Neural progenitor cell (in vitro differentiated cells): ENCODE results near the gene RBM33. TPM values are rescaled to one million over a fixed set of nuclear protein-coding genes. Genes with fewer than 3 reads are reported as not detected.
A peak's percentile ranks its signal among the peaks of the same experiment; 100 is the strongest.

Source experiments
- DNase-seq: peaks from one replicate; pipeline ENCODE4 v3.0.0-alpha.2; 2016; ENCODE audit warnings: low spot score
- H2AFZ ChIP-seq: fragments of 200-600 bp; sonication (generic); replicated peaks from 2 replicates; pipeline ENCODE4 v1.6.1; 2016; ENCODE audit warnings: antibody characterized with exemption
- H3F3A ChIP-seq: fragments of 200-600 bp; sonication (generic); 2 replicates; pipeline ENCODE4 v1.6.1; 2016; ENCODE audit warnings: antibody characterized with exemption, low read depth
- H3K27ac ChIP-seq: fragments of 200-600 bp; sonication (generic); 2 replicates; pipeline ENCODE4 v1.5.1; 2016; ENCODE audit warnings: mild to moderate bottlenecking
- H3K27me3 ChIP-seq: fragments of 200-600 bp; sonication (generic); 2 replicates; pipeline ENCODE4 v1.6.1; 2016; ENCODE audit warnings: mild to moderate bottlenecking, moderate library complexity
- H3K36me3 ChIP-seq: fragments of 200-600 bp; sonication (generic); 2 replicates; pipeline ENCODE4 v1.5.1; 2016
- H3K4me1 ChIP-seq: fragments of 200-600 bp; sonication (generic); 2 replicates; pipeline ENCODE4 v1.6.1; 2016; ENCODE audit warnings: mixed run types
- H3K4me2 ChIP-seq: fragments of 200-600 bp; sonication (generic); 2 replicates; pipeline ENCODE4 v1.6.1; 2016
- H3K4me3 ChIP-seq: fragments of 200-600 bp; sonication (generic); 2 replicates; pipeline ENCODE4 v1.5.1; 2016
- H3K79me2 ChIP-seq: fragments of 200-600 bp; sonication (generic); 2 replicates; pipeline ENCODE4 v1.6.1; 2016; ENCODE audit warnings: low read depth
- H3K9ac ChIP-seq: fragments of 200-600 bp; sonication (generic); 2 replicates; pipeline ENCODE4 v1.6.1; 2016
- H3K9me3 ChIP-seq: fragments of 200-600 bp; sonication (generic); 2 replicates; pipeline ENCODE4 v1.5.1; 2016; ENCODE audit warnings: low read depth
- H4K20me1 ChIP-seq: fragments of 200-600 bp; sonication (generic); 2 replicates; pipeline ENCODE4 v1.6.1; 2016; ENCODE audit warnings: low read depth
- H3K27ac Mint-ChIP-seq: 3 replicates; pipeline ENCODE4 v1.8.0; 2021; ENCODE audit warnings: mixed read lengths
- H3K27me3 Mint-ChIP-seq: 2 replicates; pipeline ENCODE4 v1.8.0; 2022; ENCODE audit warnings: low read depth, mild to moderate bottlenecking, inconsistent platforms, moderate library complexity, mixed read lengths; ENCODE audit not compliant: insufficient read depth
- H3K36me3 Mint-ChIP-seq: 3 replicates; pipeline ENCODE4 v1.8.0; 2021; ENCODE audit warnings: mixed read lengths
- H3K4me1 Mint-ChIP-seq: 3 replicates; pipeline ENCODE4 v1.8.0; 2021; ENCODE audit warnings: mixed read lengths
- H3K4me3 Mint-ChIP-seq: 3 replicates; pipeline ENCODE4 v1.8.0; 2021; ENCODE audit warnings: mild to moderate bottlenecking, moderate library complexity, mixed read lengths
- H3K9me3 Mint-ChIP-seq: 3 replicates; pipeline ENCODE4 v1.8.0; 2020; ENCODE audit warnings: mixed read lengths
- CTCF ChIP-seq: fragments of 200-600 bp; sonication (generic); IDR thresholded peaks from 2 replicates; pipeline ENCODE4 v1.5.1; 2017; ENCODE audit warnings: antibody characterized with exemption, mild to moderate bottlenecking
- EZH2 ChIP-seq: fragments of 200-600 bp; sonication (generic); IDR thresholded peaks from 2 replicates; pipeline ENCODE4 v1.6.1; 2017; ENCODE audit warnings: antibody characterized with exemption, mild to moderate bottlenecking, moderate library complexity
- EZH2phosphoT487 ChIP-seq: fragments of 200-600 bp; sonication (generic); IDR thresholded peaks from 2 replicates; pipeline ENCODE4 v1.6.1; 2017; ENCODE audit warnings: antibody characterized with exemption
- total RNA-seq: library from RNA; depleted of rRNA; stranded (reverse); fragments of >200 nt; gene quantifications from 2 replicates; pipeline ENCODE4 v1.2.3, GENCODE V29; 2015; ENCODE audit warnings: low replicate concordance

RBM33 gene
- total RNA-seq, 1 donor from 2014 or later, result 48.6 TPM

- Histone ChIP-seq H3K9ac (no peak within 1 kb of the TSS), H3K36me3 (no peaks in the 10 kb centered on the region), H4K20me1 (peaks cover 63% of the 10 kb centered on the region), H3K79me2 (no peaks in the 10 kb centered on the region), H3F3A (peaks cover 18% of the 10 kb centered on the region), H3K4me1 (peaks cover 29% of the 10 kb centered on the region), H3K4me2 (peak within 1 kb of the TSS; percentile 63), H3K4me3 (peak within 1 kb of the TSS; percentile 29), H2AFZ (no peak within 1 kb of the TSS), H3K9me3 (no peaks in the 10 kb centered on the region), H3K27me3 (peaks cover 92% of the 10 kb centered on the region), H3K27ac (no peak within 1 kb of the TSS)
- Mint-ChIP-seq H3K9me3 (no peaks in the 10 kb centered on the region), H3K27me3 (peaks cover 71% of the 10 kb centered on the region), H3K4me3 (peak within 1 kb of the TSS; percentile 78), H3K36me3 (no peaks in the 10 kb centered on the region), H3K4me1 (peaks cover 40% of the 10 kb centered on the region), H3K27ac (no peak within 1 kb of the TSS)
- peak; percentile 50 for DNase-seq
- TF ChIP-seq CTCF (no peak), EZH2 (peak; percentile 96), EZH2phosphoT487 (peak; percentile 94)
These were observed 167.7 kb downstream of the RBM33 start, which contains the start of gene SHH for GRCh38 chr7:155811895-155812761. Gene SHH, minus strand, starts transcription at chr7:155812463. Its CDS starts 341 bp downstream, at chr7:155812122.

- DNase-seq, result no peak
- H3K4me3 ChIP-seq, result no peak overlapping the region
- Mint-ChIP-seq H3K27ac (no peak overlapping the region), H3K4me3 (peak overlapping the region; percentile 12), H3K27me3 (peaks cover 63% of the 10 kb centered on the region), H3K36me3 (no peaks in the 10 kb centered on the region), H3K4me1 (peaks cover 30% of the 10 kb centered on the region), H3K9me3 (peaks cover 2% of the 10 kb centered on the region)
- peaks cover 9% of the 10 kb centered on the region for H3F3A ChIP-seq
- peaks cover 82% of the 10 kb centered on the region for H3K27me3 ChIP-seq
- no peaks in the 10 kb centered on the region for H3K36me3 ChIP-seq
- H3K4me2 ChIP-seq, result no peak overlapping the region
- H3K4me1 ChIP-seq, result peaks cover 22% of the 10 kb centered on the region
- no peaks in the 10 kb centered on the region for H3K9me3 ChIP-seq
- no peak for TF ChIP-seq EZH2phosphoT487
- no peak for TF ChIP-seq CTCF
- no peaks in the 10 kb centered on the region for H3K79me2 ChIP-seq
- H3K27ac ChIP-seq, result no peak overlapping the region
- H3K9ac ChIP-seq, result no peak overlapping the region
- no peak overlapping the region for H2AFZ ChIP-seq
- H4K20me1 ChIP-seq, result peaks cover 53% of the 10 kb centered on the region
These were observed 168.7 kb downstream of the RBM33 start for GRCh38 chr7:155813125-155813524.

- Mint-ChIP-seq H3K27ac (no peak overlapping the region), H3K27me3 (peaks cover 60% of the 10 kb centered on the region), H3K4me1 (peaks cover 29% of the 10 kb centered on the region), H3K9me3 (peaks cover 4% of the 10 kb centered on the region), H3K4me3 (no peak overlapping the region), H3K36me3 (no peaks in the 10 kb centered on the region)
- Histone ChIP-seq H3K4me3 (no peak overlapping the region), H2AFZ (no peak overlapping the region), H3K9ac (no peak overlapping the region), H3K27me3 (peaks cover 76% of the 10 kb centered on the region), H3K27ac (no peak overlapping the region), H3F3A (peaks cover 7% of the 10 kb centered on the region), H3K79me2 (no peaks in the 10 kb centered on the region), H3K9me3 (no peaks in the 10 kb centered on the region), H3K36me3 (no peaks in the 10 kb centered on the region), H3K4me2 (no peak overlapping the region), H3K4me1 (peaks cover 16% of the 10 kb centered on the region), H4K20me1 (peaks cover 48% of the 10 kb centered on the region)
- TF ChIP-seq EZH2 (no peak), EZH2phosphoT487 (no peak), CTCF (no peak)
- DNase-seq, result no peak
These were observed 169.3 kb downstream of the RBM33 start for GRCh38 chr7:155813546-155814315.
